Transverse colon (tissue), 4 donors: ENCODE measurements around the gene SNX8. TPM values are rescaled to one million over a fixed set of nuclear protein-coding genes. Genes with fewer than 3 reads are reported as not detected.

Source experiments
- DNase-seq: peaks from one replicate; pipeline ENCODE4 v3.0.0-alpha.2; 2019
- H3K27ac ChIP-seq, 4 donors: fragments of 200-600 bp; sonication (generic); 2 replicates each; pipeline ENCODE4 v1.5.1; 2016 to 2018; ENCODE audit warnings: inconsistent platforms in 4 of 4
- H3K27me3 ChIP-seq: fragments of 200-600 bp; sonication (generic); 2 replicates; pipeline ENCODE4 v1.5.1; 2017; ENCODE audit warnings: inconsistent platforms
- H3K36me3 ChIP-seq, 4 donors: fragments of 200-600 bp; sonication (generic); 2 replicates each; pipeline ENCODE4 v1.5.1; 2017 to 2019; ENCODE audit warnings: inconsistent platforms in 4 of 4
- H3K4me1 ChIP-seq, 4 donors: fragments of 200-600 bp; sonication (generic); 2 replicates each; pipeline ENCODE4 v1.5.1; 2017 to 2020; ENCODE audit warnings: inconsistent platforms in 4 of 4
- H3K4me3 ChIP-seq, 4 donors: fragments of 200-600 bp; sonication (generic); 1 replicate in 1 of 4; 2 replicates in 3 of 4; pipeline versions ENCODE4 v1.5.1 to v1.6.1; 2017 to 2019; ENCODE audit warnings: inconsistent platforms in 4 of 4
- H3K9me3 ChIP-seq, 2 donors: fragments of 200-600 bp; sonication (generic); 2 replicates each; pipeline ENCODE4 v1.5.1; 2017 to 2019; ENCODE audit warnings: inconsistent platforms in 2 of 2
- CTCF ChIP-seq, 5 experiments: fragments of 200-600 bp in 3 of 5; fragments of 450-650 bp in 2 of 5; sonication (generic) in 3 of 5; IDR thresholded peaks; 1 replicate in 2 of 5; 2 replicates in 3 of 5; pipeline ENCODE4 v1.5.1; 2016 to 2017; ENCODE audit warnings: antibody characterized with exemption in 5 of 5, inconsistent platforms in 3 of 5, mild to moderate bottlenecking in 2 of 5, moderate library complexity in 1 of 5
- EP300 ChIP-seq: sonication (generic); formaldehyde crosslinking; IDR thresholded peaks from one replicate; pipeline ENCODE4 v1.6.1; 2017; ENCODE audit warnings: antibody characterized with exemption, low read depth
- POLR2A ChIP-seq: fragments of 450-650 bp; IDR thresholded peaks from one replicate; pipeline ENCODE4 v1.6.1; 2016; ENCODE audit warnings: antibody characterized with exemption, mild to moderate bottlenecking, moderate library complexity
- POLR2AphosphoS5 ChIP-seq, 3 donors: sonication (generic); formaldehyde crosslinking; IDR thresholded peaks; one replicate each; pipeline ENCODE4 v1.6.1; 2016; ENCODE audit warnings: antibody characterized with exemption in 3 of 3
- WGBS, 2 donors: methylation state at CpG; one replicate each; pipeline ENCODE4 v1.1.5; 2018; ENCODE audit warnings: low coverage in 1 of 2; 5-methylcytosine and 5-hydroxymethylcytosine counted together
- in situ Hi-C, 4 donors: fragments of 200-750 bp; cut with MboI; loops; one replicate each; pipeline versions ENCODE4 v1.15.0 to v1.15.1; 2017; ENCODE audit warnings: low sequenced_read_pairs in 3 of 4, low pct_ligation_motif_present in 1 of 4, low pct_unique_long_range_greater_than_20kb in 1 of 4
- intact Hi-C: fragments of 100-400 bp; cut with DNase I; formaldehyde crosslinking; loops from one replicate; pipeline ENCODE4 v1.15.1; 2023; ENCODE audit warnings: low total_unique reads
- total RNA-seq, 4 donors: library from RNA; depleted of rRNA; stranded (reverse); fragments of >200 nt; gene quantifications; one replicate each; pipeline ENCODE4 v1.1.0, GENCODE V29; 2016

Gene SNX8
- total RNA-seq, 4 donors from 2014 or later = 3.8 to 27.3 (median 9.2) TPM

- in situ Hi-C loops = no loop called here
Measured at GRCh38 chr7:2301511-2301863, 12.8 kb downstream of the SNX8 start.

GRCh38 chr7:2299870-2300512 lies 14.2 kb downstream of the SNX8 start:
- Histone ChIP-seq H3K4me3 (no peak overlapping the region), H3K27me3 (no peaks in the 10 kb centered on the region), H3K9me3 (no peaks in the 10 kb centered on the region), H3K36me3 (no peaks in the 10 kb centered on the region), H3K27ac (peak overlapping the region in 3 of 4 donors; percentile 40 to 54 (median 53)), H3K4me1 (no peaks in the 10 kb centered on the region)
- TF ChIP-seq POLR2A = no peak
- TF ChIP-seq EP300 = no peak
- DNase-seq = no peak
- in situ Hi-C loops (no loop called here), intact Hi-C loops (no loop called here)
- WGBS, 2 donors = 61 to 70% methylated on average over 7 to 9 of the region's 9 CpGs

More at GRCh38 chr7:2301511-2301863, 12.8 kb downstream of the SNX8 start:
- no peak for DNase-seq
- Histone ChIP-seq H3K27me3 (no peaks in the 10 kb centered on the region), H3K27ac (no peak overlapping the region), H3K4me1 (no peaks in the 10 kb centered on the region), H3K36me3 (no peaks in the 10 kb centered on the region), H3K4me3 (no peak overlapping the region), H3K9me3 (no peaks in the 10 kb centered on the region)
- WGBS, 2 donors = 92 to 100% methylated on average over 3 to 6 of the region's 6 CpGs
- intact Hi-C loops = no loop called here
- no peak for TF ChIP-seq POLR2AphosphoS5 (IDR thresholded peaks at IDR 0.05)

- H3K9me3 ChIP-seq = no peaks in the 10 kb centered on the region
- no peaks in the 10 kb centered on the region for H3K4me1 ChIP-seq
- intact Hi-C loops (no loop called here), in situ Hi-C loops (no loop called here)
- peak overlapping the region in 3 of 4 donors; percentile 40 to 54 (median 53) for H3K27ac ChIP-seq
- DNase-seq = no peak
- WGBS, 2 donors = 68 to 72% methylated on average over 15 to 18 of the region's 18 CpGs
- no peaks in the 10 kb centered on the region for H3K27me3 ChIP-seq
- H3K4me3 ChIP-seq = no peak overlapping the region
- no peak for TF ChIP-seq POLR2AphosphoS5 (IDR thresholded peaks at IDR 0.05)
- no peak for TF ChIP-seq EP300
- H3K36me3 ChIP-seq = no peaks in the 10 kb centered on the region
Measured at GRCh38 chr7:2299131-2299829, 15.0 kb downstream of the SNX8 start.

- no peaks in the 10 kb centered on the region for H3K27me3 ChIP-seq
- no peak overlapping the region for H3K27ac ChIP-seq
- DNase-seq = no peak
- WGBS, 2 donors = 92 to 98% methylated on average over 6 of the region's 6 CpGs
- H3K4me1 ChIP-seq = no peaks in the 10 kb centered on the region
- no peaks in the 10 kb centered on the region for H3K36me3 ChIP-seq
- intact Hi-C loops (no loop called here), in situ Hi-C loops (no loop called here)
- H3K4me3 ChIP-seq = no peak overlapping the region
- H3K9me3 ChIP-seq = no peaks in the 10 kb centered on the region
- no peak for TF ChIP-seq CTCF (IDR thresholded peaks at IDR 0.05)
- TF ChIP-seq POLR2A = no peak
- no peak for TF ChIP-seq EP300
- no peak for TF ChIP-seq POLR2AphosphoS5 (IDR thresholded peaks at IDR 0.05)
Measured at GRCh38 chr7:2296832-2297231, 17.4 kb downstream of the SNX8 start.

- Histone ChIP-seq H3K4me1 (no peaks in the 10 kb centered on the region), H3K4me3 (no peak overlapping the region), H3K36me3 (no peaks in the 10 kb centered on the region), H3K9me3 (no peaks in the 10 kb centered on the region), H3K27ac (no peak overlapping the region), H3K27me3 (no peaks in the 10 kb centered on the region)
- DNase-seq = no peak
- WGBS, 2 donors = 77 to 81% methylated on average over 4 to 6 of the region's 6 CpGs
- TF ChIP-seq CTCF (IDR thresholded peaks at IDR 0.05) = no peak
- no peak for TF ChIP-seq POLR2A
- no peak for TF ChIP-seq EP300
- no peak for TF ChIP-seq POLR2AphosphoS5 (IDR thresholded peaks at IDR 0.05)
- intact Hi-C loops (no loop called here), in situ Hi-C loops (no loop called here)
Measured at GRCh38 chr7:2295936-2296620, 18.2 kb downstream of the SNX8 start.
